GM21367 (cell line): ENCODE data around the gene SMIM28.
"Not testable (repeated sequence)": the region's sequence is repeated elsewhere in the genome, so short reads cannot be mapped to it uniquely, and the experiment has no call there.

Experiments used
- ATAC-seq: cut with Tn5 transposase; IDR thresholded peaks from one replicate; pipeline ENCODE4 v1.9.1; 2021; ENCODE audit not compliant: unreplicated experiment

SMIM28 gene

DNA sequence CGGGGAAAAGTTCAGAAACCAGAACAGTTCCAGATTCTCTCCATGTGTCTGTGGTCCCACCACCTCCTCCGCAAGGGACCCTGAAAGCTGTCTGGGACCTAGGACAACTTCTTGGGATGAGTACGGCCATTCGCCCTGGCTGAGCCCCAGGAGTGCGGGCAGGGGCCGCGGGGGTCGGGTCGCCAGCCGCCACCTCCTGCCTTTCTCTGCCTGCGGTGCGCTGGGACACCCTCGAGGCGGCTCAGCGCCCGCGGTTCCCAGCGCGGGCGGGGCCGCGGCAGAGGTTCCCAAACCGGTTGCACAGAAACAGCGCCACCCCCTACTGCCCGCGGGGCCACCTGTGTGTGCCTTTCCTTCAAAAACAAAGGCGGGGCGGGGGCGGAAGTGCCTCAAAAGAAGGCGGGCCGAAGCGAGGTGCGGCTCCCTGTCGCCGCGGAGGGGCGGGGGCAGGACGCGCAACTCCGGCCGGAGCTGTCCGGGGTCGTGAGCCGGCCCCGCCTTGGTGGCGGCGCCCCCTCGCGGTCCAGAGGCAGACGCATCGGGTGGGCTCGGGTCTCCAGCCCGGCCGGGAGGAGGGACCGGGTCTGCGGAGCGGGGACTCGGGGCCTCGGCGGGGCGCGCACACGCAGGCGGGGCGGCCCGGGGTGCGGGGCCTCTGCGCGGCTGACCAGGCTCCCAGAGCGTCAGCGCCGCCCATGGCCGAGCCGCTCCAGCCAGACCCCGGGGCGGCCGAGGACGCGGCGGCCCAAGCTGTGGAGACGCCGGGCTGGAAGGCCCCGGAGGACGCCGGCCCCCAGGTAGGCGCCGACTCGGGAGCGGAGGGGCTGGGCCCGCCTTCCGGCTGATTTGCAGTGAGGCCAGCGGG, 26.3 kb downstream of the SMIM28 start, which contains the start of gene HEBP2:
HEBP2 (plus strand) TSS at position 423 of the 865 bp plus-strand sequence; CDS start at position 696, 273 bp downstream.
- peak; percentile 79 for ATAC-seq

DNA sequence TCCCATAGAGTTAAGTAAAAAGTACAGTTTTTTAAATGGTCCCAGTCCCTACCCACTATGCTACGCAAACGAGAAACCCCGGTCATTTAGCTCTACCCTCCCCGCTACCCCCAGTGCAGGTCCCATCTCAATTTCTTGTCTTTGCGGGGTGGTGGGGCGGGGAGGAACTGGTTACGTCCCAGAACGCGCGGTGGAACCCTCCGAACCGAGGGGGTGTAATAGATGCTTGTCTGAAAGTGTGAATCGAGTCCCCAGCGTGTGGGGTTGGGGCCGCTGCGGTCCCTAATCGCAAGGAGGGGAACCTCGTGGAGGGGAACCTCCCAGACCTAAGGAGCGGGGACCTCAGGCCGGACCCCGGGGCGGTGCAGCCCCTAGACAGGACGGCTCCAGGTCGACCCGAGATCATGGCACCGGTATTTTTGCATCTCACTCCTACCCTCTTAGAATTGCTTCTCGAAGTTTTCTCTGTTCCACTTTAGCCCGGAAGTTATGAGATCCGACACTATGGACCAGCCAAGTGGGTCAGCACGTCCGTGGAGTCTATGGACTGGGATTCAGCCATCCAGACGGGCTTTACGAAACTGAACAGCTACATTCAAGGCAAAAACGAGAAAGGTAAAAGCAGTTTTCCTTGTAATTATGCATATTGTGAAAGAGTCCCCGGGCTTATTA, 27.1 kb downstream of the SMIM28 start:
- no peak for ATAC-seq

DNA sequence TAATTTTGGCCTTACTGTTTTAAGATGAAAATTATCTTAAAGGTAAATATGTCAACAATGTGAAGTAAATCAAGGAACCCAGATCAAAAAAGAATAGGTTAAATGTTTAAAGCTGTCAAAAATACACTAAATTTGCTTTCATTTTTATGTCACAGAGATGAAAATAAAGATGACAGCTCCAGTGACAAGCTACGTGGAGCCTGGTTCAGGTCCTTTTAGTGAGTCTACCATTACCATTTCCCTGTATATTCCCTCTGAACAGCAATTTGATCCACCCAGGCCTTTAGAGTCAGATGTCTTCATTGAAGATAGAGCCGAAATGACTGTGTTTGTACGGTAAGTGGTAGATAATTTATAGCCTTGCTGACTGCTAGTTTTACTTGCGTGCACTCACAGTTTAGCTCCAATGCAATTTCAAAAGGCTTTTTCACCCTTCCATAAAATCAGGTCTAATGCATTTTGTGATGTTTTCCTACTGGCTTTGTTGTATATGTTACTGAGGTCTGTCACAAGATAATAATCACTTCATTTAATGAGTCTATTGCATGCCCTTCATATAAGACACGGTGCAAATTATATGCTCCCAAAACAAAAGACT, 28.2 kb downstream of the SMIM28 start:
- ATAC-seq = no peak

DNA sequence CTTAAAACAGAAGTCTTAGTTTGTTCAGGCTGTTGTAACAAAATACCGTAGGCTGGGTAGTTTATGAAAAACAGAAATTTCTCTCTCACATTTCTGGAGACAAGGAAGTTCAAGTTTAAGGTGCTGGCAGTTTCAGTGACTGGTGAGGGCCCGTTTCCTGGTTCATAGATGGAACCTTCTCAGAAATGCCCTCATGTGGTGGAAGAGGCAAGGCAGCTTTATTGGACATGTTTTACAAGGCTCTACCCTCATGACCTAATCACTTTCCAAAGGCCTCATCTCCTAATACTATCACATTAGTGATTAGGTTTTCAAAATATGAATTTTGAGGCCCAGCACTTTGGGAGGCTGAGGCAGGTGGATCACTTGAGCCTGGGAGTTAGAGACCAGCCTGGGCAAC, 28.7 kb downstream of the SMIM28 start:
- no peak for ATAC-seq

DNA sequence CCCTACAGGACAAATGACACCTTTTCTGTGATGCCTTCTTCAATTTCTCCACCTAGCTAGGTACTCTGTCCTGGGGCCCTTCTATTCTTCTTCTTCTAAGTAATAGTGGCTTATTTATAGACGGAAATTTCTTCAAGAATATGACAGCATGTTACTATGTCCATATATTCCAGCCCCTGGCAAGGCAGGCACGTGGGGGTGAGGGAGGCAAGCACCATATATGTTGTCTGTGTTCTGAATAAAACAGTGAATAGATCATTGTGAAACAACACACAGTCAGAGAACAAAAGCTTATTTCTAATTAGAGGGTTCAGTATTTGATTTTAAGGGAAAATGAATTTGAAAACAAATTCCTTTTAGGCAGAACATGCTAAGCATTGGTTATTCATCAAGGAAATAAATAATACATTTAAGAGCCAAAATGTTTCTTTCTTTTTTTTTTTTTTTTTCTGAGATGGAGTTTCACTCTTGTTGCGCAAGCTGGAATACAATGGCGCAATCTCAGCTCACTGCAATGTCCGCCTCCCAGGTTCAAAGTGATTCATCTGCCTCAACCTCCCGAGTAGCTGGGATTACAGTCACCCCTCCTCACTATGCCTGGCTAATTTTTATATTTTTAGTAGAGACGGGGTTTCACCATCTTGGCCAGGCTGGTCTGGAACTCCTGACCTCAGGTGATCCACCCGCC, 32.5 kb downstream of the SMIM28 start:
- ATAC-seq = no peak

DNA sequence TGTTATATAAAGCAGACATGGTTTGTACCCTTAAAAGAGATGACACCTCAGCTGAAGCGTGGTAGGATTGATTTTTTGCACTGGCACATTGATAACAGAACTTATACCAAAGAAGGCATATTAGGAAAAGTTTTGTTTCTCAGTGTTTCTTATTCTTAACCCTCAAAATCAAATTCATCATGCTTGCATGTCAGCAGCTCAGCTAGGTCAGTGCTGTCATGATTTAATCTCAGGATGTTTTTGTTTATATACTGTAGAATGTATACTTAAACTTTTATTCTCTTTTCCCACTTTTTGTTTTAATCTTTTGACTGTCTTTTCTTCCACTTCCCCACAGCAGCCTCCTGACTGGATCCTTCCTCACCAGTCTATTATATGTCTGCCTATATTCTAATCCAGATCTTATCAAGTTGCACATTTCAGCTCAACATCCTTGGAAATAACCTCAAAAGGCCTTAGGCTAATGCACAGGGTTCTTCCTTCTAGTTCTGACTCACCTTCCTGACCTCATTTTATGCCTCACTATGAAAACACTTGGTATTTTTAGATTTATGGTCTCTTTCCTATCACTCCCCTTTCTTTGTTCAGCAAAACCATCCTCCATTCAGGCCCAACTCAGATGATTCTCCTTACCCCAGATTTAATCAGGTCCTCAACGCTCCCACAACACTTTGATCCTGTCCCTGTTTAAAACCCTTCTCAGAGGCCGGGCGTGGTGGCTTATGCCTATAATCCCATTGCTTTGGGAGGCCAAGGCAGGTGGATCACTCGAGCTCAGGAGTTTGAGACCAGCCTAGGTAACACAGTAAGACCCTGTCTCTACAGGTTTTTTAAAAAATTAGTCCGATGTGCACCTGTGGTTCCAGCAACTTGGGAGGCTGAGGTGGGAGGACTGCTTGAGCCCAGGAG, 33.5 kb downstream of the SMIM28 start:
- ATAC-seq = no peak

DNA sequence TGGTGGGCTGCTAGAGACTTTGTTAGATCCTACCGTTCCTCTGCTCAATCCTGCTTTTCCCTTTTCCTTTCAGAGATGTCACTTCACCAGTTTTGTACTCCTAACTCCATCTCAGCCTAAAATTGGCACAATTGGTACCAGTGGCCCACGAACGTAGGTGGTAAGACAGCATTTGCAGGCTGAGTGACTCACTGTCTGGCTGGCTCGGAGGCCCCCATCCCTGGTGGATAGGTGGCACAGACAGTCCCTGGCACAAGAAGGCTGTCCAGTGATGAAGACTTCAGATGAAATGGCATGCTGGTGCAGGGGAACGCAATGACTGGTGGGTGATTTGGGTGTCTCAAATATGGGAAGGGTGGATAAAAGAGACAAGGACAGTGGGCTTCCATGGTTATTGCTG, 37.4 kb downstream of the SMIM28 start:
- ATAC-seq = no peak

DNA sequence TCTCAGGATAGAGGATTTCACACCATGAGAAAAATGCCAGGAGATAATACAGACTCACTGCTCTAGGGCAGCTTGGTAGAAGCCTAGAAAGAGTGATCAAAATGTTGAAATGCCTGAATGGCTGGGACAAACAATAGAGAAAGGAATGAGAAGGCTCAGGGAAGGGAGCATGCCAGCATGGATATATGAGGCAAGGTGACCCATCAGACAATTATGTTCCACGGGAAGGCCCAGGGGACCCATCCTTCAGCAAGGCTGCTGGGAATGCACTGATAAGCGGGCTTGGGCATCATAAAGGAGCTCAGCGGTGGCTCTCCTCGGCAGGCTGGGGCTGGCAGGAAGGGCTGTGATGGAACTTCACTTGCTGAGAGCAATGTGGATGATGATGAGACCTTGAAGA, 38.5 kb downstream of the SMIM28 start:
- ATAC-seq = no peak

DNA sequence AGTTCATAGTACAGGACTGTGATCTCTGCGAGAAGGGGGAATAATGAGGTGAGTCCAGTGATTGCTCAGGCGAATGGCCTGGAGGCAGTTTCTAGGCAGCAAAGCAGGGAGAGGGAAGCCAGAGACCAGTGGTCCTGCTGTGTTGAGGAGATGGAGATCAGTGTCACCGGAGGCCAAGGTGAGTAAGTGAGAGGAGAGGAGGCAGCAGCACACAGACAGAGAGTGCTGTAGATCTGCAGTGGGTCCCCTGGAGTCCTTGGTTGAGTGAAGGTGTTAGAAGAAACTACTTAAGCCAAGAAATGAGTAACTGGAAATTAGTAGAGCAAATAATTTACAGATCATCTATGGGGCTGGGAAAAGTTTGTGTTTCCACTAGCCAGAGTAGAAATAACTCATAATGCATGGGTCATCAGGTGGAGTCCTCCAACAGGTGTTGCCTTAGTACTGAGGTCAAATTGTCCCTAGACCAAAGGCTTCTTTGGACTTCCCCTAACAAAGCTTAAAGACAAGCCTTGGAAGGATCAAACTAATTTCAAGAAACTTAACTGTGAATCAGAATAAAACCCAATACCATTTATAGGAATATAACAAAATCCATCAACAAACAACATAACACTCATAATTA, 39.9 kb downstream of the SMIM28 start:
- no peak for ATAC-seq

DNA sequence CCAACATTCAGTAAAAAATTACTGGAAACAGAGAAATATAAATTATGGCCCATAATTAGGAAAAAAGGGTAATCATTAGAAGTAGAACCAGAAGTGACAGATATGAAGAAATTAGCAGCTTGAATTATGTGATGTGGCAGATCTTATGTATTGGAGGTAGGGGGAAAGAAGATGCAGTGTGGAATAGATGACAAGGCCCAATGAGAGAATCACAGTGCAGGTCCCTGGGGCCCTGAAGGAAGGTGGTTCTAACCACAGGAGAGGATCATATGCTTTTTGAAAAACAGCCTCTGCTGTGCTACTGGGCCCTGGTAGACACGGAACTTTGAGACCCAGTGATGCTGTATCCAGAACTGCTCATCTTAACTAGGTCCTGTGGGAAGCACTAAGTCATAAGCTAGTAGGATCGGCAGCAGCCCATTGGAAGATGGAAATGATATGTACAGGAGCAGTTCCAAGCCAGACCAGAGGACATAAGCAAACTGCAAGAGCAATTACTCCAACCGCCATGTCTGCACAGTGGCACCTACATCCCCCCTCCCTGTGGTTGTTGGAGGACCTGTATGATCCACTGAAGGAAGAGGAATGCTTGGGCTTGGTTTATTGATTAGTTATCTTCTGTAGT, 40.5 kb downstream of the SMIM28 start:
- ATAC-seq = no peak

DNA sequence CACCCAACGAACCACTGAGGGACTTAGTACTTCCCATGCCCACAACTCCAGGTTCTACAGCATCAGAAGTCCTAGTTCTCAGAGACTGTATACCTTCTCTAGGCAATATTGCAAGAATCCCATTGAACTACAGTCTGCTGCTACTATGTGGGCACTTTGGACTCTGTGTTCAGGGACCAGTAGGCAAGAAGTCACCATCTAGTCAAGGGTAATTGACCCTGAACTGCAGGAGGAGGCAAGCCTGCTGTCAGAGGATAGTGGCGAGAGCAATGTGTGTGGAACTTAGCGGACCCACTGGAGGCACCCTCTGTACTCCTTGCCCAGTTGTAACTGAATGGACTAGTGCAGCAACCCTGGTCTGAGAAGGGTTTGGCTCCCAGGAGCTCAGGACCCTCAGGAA, 42.1 kb downstream of the SMIM28 start:
- ATAC-seq = no peak

DNA sequence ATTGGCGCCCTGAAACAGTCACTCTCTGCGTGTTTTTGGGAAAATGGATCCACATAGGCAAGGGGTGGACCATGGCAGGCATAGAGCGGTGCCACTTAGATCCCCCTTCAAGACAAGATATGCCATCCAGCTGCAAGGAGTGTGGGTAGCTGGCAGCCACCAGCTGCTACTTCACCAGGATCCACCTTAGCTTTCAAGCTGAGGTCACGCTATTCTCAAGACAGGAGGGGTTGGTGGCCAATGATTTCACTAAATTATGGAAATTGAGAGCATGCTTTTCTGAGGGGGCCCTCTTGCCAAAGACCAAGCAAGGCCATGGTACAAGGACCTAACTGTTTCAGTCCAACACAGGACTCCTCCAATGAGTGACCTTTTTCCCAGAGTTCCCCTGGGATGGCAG, 42.7 kb downstream of the SMIM28 start:
- no peak for ATAC-seq

DNA sequence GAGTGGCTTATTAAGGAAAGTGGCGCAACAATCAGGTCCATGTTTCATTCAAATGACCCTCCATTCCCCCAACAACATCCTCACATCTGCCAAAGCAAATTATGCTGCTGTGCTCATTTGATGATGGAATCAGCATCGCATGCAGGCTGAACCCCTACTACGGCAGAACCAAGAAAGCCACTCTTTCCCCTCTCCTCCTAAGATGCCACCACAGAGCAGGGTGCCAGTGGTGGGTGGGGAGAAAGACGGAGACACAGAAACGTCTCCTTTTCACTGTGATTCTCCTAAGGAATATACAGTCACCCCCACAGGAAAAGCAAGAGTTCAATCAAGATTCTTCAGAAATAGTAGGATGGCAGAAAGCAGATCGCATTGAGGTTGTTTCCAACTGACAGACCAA, 43.4 kb downstream of the SMIM28 start:
- no peak for ATAC-seq

DNA sequence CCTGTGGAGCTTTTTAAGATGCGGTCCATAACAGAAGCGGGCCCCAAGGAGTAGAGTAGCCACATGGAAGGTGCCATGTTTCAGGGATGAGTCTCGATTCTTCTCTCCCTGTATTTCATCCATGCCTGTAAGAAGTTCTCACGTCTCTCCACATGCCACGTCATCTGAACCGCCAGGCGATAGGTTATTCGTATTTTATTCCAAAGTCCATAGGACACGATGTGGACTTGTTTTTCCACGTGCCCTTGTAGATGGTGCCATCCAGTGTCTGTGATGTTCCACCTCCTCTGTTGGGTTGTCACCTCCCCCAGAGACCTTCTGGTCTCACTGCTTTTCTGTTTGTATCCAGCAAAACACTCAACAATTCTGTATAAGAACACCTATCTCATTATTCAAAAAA, 43.9 kb downstream of the SMIM28 start:
- ATAC-seq = no peak

DNA sequence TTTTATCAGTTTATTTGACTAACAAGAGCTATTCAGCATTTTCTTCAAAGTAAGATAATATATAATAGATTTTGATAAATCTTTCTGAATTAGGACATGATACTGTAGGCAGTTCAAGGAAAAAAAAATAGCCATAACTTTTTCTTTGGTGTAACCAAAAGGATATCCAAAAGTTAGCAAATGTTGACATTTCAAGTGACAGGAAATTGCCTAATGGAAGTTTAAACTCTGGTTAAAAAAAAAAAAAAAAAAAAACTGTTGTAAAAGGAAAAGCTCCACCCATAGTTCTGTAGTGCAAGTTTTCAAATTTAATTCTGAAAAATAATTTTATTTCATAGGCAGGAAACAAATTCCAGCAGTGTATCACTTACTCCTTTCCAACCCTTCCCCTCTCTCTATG, 45.2 kb downstream of the SMIM28 start:
- ATAC-seq = no peak

DNA sequence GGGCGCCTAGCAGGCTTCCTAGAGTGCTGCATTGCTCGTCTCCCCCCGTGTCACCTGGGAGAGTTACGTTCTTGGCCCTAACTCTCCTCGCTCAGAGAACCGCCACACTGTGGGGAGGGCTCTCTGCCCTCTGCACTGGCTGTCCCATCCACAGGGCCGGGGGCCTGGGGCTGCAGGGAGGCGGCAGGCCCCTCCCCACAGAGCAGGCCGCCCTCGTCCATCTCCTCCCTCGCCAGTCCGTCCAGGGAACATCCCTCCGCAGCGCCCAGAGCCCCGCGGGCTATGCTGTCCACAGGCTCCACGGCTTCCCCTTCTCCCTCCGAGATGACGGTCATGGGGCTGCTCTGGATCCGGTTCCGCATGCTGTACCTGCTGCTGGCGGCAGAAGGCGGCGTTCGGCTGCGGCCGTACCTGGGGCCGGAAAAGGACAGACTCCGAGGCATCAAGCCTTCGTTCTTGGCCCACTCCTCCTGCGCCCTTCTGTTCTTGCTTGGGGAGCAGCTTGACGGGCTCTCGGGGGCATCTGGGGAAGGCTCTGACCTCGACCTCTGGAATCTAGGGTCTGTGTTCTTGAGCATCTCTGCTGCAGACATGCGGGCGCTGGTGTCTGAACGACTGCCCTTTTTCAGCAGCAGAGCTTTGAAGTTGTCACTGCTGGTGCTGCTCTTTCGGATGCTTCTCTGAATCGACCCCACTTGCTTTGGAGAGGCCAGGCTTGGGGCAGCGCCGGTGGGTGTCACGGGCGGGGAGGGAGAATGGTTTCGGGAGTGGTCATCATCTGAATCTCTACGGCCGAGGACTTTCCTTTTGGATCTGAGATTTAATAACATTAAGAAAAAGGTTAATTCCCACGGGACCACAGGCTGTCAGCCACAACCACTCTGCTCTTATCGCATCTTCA, 46.5 kb downstream of the SMIM28 start:
- no peak for ATAC-seq

DNA sequence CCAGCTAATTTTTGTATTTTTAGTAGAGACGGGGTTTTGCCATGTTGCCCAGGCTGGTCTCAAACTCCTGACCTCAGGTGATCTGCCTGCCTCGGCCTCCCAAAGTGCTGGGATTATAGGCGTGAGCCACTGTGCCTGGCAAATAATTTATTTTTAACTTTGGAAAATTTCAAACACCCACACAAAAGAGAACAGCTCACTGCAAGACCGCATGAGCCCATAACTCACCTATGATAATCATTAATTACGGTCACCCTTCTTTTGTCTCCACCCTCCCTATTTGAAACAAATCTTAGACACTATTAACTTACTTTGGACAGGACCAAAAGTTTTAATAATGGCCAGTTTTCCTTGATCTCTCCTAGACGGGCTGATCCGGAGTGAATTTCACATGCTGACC, 47.6 kb downstream of the SMIM28 start:
- ATAC-seq = not testable (repeated sequence)

DNA sequence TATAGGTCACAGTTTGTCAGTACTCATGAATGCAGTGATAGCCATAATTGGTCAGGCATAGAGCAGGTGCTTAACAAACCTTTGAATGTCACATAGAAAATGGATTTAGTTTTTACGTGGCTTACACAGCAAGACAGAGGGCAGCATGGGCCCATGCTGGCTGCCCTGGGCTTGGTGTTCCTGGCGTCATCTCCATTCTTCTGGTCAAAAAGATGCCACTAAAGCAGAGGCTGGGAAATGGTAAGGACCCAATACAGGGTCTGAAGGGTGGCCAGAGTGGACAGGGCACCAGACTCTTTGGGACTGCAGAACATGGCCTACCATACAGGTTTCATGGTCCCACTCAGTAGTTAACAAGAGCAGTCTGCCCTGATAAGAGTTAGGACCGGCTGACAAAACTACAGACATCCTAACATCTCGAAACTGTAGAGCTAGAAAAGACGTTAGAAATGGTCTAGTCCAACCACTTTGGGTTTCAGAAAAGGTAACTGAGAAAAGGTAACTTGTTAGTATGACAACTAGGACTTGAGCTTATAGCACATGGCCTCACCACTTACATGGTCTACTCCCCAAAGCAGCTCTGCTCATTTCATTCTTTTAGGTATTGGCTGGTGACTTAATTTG, 48.9 kb downstream of the SMIM28 start:
- ATAC-seq = no peak
